ENCODE data around the gene KCTD13.
"Not testable (repeated sequence)": the region's sequence is repeated elsewhere in the genome, so short reads cannot be mapped to it uniquely, and the experiment has no call there.

KCTD13 gene

GRCh38 chr16:29910819-29911675 is 15.0 kb downstream of the KCTD13 start:
- DNase-seq (ENCODE audit: extremely low read depth, low read depth) = no peak
- no peak for TF ChIP-seq CTCF (IDR thresholded peaks at IDR 0.05; ENCODE audit: low read depth, low read length)

- DNase-seq (ENCODE audit: extremely low read depth, low read depth) = not testable (repeated sequence)
Measured at GRCh38 chr16:29909851-29910250, 16.2 kb downstream of the KCTD13 start.

- no peak for TF ChIP-seq CTCF (IDR thresholded peaks at IDR 0.05; ENCODE audit: low read depth, low read length)
- no peak for DNase-seq (ENCODE audit: extremely low read depth, low read depth)
Measured at GRCh38 chr16:29909391-29909790, 16.6 kb downstream of the KCTD13 start.

- DNase-seq (ENCODE audit: extremely low read depth, low read depth) = no peak
Measured at GRCh38 chr16:29908719-29909220, 17.3 kb downstream of the KCTD13 start.

GRCh38 chr16:29907973-29908372 is 18.1 kb downstream of the KCTD13 start:
- TF ChIP-seq CTCF (IDR thresholded peaks at IDR 0.05; ENCODE audit: low read depth, low read length) = no peak
- no peak for DNase-seq (ENCODE audit: extremely low read depth, low read depth)

More at GRCh38 chr16:29908719-29909220, 17.3 kb downstream of the KCTD13 start:
- TF ChIP-seq CTCF (IDR thresholded peaks at IDR 0.05; ENCODE audit: low read depth, low read length) = no peak

- no peak for TF ChIP-seq CTCF (IDR thresholded peaks at IDR 0.05; ENCODE audit: low read depth, low read length)
- no peak for DNase-seq (ENCODE audit: extremely low read depth, low read depth)
Measured at GRCh38 chr16:29906520-29907244, 19.3 kb downstream of the KCTD13 start.

- no peak for TF ChIP-seq CTCF (IDR thresholded peaks at IDR 0.05; ENCODE audit: low read depth, low read length)
- DNase-seq (ENCODE audit: extremely low read depth, low read depth) = no peak
Measured at GRCh38 chr16:29905668-29906067, 20.4 kb downstream of the KCTD13 start.
